ENCODE measurements around the gene TMEM41A. TPM values are rescaled to one million over a fixed set of nuclear protein-coding genes. Genes with fewer than 3 reads are reported as not detected.

TMEM41A gene
- total RNA-seq, 1 experiment from 2014 or later = 29.9 TPM

GRCh38 chr3:185444329-185444728 lies 54.5 kb downstream of the TMEM41A start:
- H3K9me3 ChIP-seq (ENCODE audit: low read depth, low read length, poor library complexity, severe bottlenecking) = no peaks in the 10 kb centered on the region
- no peaks in the 10 kb centered on the region for H3K27me3 ChIP-seq (replicated peaks; ENCODE audit: insufficient read depth, low read depth, low read length, poor library complexity)
- ChIA-PET POLR2A (ENCODE audit: low non-redundant PET) (no interaction called here), CTCF (no interaction called here)
- no peak for DNase-seq (ENCODE audit: low spot score)
- no TSS peak for BruUV-seq (replicated peaks)
- intact Hi-C loops (cut with micrococcal nuclease; ENCODE audit: unreplicated experiment) = no loop called here
- no peak for TF ChIP-seq EZH2 (IDR thresholded peaks at IDR 0.05; ENCODE audit: borderline replicate concordance, low read depth, low read length, poor library complexity, severe bottlenecking)
- TF ChIP-seq, protein P1, sequence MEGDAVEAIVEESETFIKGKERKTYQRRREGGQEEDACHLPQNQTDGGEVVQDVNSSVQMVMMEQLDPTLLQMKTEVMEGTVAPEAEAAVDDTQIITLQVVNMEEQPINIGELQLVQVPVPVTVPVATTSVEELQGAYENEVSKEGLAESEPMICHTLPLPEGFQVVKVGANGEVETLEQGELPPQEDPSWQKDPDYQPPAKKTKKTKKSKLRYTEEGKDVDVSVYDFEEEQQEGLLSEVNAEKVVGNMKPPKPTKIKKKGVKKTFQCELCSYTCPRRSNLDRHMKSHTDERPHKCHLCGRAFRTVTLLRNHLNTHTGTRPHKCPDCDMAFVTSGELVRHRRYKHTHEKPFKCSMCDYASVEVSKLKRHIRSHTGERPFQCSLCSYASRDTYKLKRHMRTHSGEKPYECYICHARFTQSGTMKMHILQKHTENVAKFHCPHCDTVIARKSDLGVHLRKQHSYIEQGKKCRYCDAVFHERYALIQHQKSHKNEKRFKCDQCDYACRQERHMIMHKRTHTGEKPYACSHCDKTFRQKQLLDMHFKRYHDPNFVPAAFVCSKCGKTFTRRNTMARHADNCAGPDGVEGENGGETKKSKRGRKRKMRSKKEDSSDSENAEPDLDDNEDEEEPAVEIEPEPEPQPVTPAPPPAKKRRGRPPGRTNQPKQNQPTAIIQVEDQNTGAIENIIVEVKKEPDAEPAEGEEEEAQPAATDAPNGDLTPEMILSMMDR (conservative IDR thresholded peaks at IDR 0.05; ENCODE audit: low read depth, low read length) = no peak
- H3K4me1 ChIP-seq (ENCODE audit: insufficient read depth, low read length, poor library complexity, severe bottlenecking) = no peaks in the 10 kb centered on the region
- no peak overlapping the region for H3K4me3 ChIP-seq (ENCODE audit: low read depth, low read length, poor library complexity, severe bottlenecking)
- H3K27ac ChIP-seq (ENCODE audit: low read depth, low read length, poor library complexity, severe bottlenecking) = no peak overlapping the region
- no peaks in the 10 kb centered on the region for H3K36me3 ChIP-seq (ENCODE audit: insufficient read depth, low read length, poor library complexity, severe bottlenecking)

DNA sequence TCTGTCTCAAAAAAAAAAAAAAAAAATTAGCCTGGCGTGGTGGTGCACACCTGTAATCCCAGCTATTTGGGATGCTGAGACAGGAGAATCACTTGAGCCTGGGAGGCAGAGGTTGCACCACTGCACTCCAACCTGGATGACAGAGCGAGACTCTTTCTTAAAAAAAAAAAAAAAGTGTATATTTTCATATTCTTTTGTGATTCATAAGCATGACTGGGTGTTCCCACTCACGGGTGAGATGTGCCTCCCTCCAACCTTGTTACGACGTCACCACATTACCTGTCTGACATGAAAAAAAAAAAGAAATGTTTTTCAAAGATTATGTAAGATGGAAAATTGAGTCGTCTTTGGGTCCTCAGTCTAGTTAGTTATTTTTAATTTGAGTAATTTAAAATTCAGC lies 56.8 kb downstream of the TMEM41A start:
- no peaks in the 10 kb centered on the region for H3K36me3 ChIP-seq (ENCODE audit: insufficient read depth, low read length, poor library complexity, severe bottlenecking)
- ChIA-PET POLR2A (ENCODE audit: low non-redundant PET) (no interaction called here), CTCF (no interaction called here)
- H3K4me3 ChIP-seq (ENCODE audit: low read depth, low read length, poor library complexity, severe bottlenecking) = no peak overlapping the region
- TF ChIP-seq, protein P1 (conservative IDR thresholded peaks at IDR 0.05; ENCODE audit: low read depth, low read length) = no peak
- TF ChIP-seq EZH2 (IDR thresholded peaks at IDR 0.05; ENCODE audit: borderline replicate concordance, low read depth, low read length, poor library complexity, severe bottlenecking) = no peak
- H3K4me1 ChIP-seq (ENCODE audit: insufficient read depth, low read length, poor library complexity, severe bottlenecking) = no peaks in the 10 kb centered on the region
- no peaks in the 10 kb centered on the region for H3K9me3 ChIP-seq (ENCODE audit: low read depth, low read length, poor library complexity, severe bottlenecking)
- no peak overlapping the region for H3K27ac ChIP-seq (ENCODE audit: low read depth, low read length, poor library complexity, severe bottlenecking)
- no peak for DNase-seq (ENCODE audit: low spot score)
- BruUV-seq (replicated peaks) = no TSS peak
- H3K27me3 ChIP-seq (replicated peaks; ENCODE audit: insufficient read depth, low read depth, low read length, poor library complexity) = no peaks in the 10 kb centered on the region
- intact Hi-C loops (cut with micrococcal nuclease; ENCODE audit: unreplicated experiment) = no loop called here

GRCh38 chr3:185439745-185440466 lies 58.9 kb downstream of the TMEM41A start:
- DNase-seq (ENCODE audit: low spot score) = no peak
- ChIA-PET CTCF (no interaction called here), POLR2A (ENCODE audit: low non-redundant PET) (no interaction called here)
- no peaks in the 10 kb centered on the region for H3K27me3 ChIP-seq (replicated peaks; ENCODE audit: insufficient read depth, low read depth, low read length, poor library complexity)
- no TSS peak for BruUV-seq (replicated peaks)
- no peaks in the 10 kb centered on the region for H3K9me3 ChIP-seq (ENCODE audit: low read depth, low read length, poor library complexity, severe bottlenecking)
- no peak for TF ChIP-seq EZH2 (IDR thresholded peaks at IDR 0.05; ENCODE audit: borderline replicate concordance, low read depth, low read length, poor library complexity, severe bottlenecking)
- TF ChIP-seq, protein P1 (conservative IDR thresholded peaks at IDR 0.05; ENCODE audit: low read depth, low read length) = no peak
- no peaks in the 10 kb centered on the region for H3K36me3 ChIP-seq (ENCODE audit: insufficient read depth, low read length, poor library complexity, severe bottlenecking)
- H3K27ac ChIP-seq (ENCODE audit: low read depth, low read length, poor library complexity, severe bottlenecking) = no peak overlapping the region
- no peaks in the 10 kb centered on the region for H3K4me1 ChIP-seq (ENCODE audit: insufficient read depth, low read length, poor library complexity, severe bottlenecking)
- intact Hi-C loops (cut with micrococcal nuclease; ENCODE audit: unreplicated experiment) = no loop called here
- H3K4me3 ChIP-seq (ENCODE audit: low read depth, low read length, poor library complexity, severe bottlenecking) = no peak overlapping the region

Other genes with a start within 250 kb of the TMEM41A start
- gene EHHADH, start 245.0 kb downstream of the TMEM41A start, total RNA-seq (2021) = 3.9 TPM in 2 replicates
- gene MAP3K13, start 135.9 kb downstream of the TMEM41A start, total RNA-seq (2021) = 26.4 and 26.8 TPM in 2 replicates
- gene LIPH, start 53.6 kb upstream of the TMEM41A start, total RNA-seq (2021) = 6.2 and 12.1 TPM in 2 replicates
- 43.4 and 48.3 TPM in 2 replicates for gene SENP2, start 87.3 kb upstream of the TMEM41A start, total RNA-seq (2021)